GM12878 (cell line): ENCODE measurements around the gene APEX1. TPM values are rescaled to one million over a fixed set of nuclear protein-coding genes. Genes with fewer than 3 reads are reported as not detected.
A peak's percentile ranks its signal among the peaks of the same experiment; 100 is the strongest.

Experiments used
- BACH1 ChIP-seq: fragments of 450-650 bp; IDR thresholded peaks from 2 replicates; pipeline ENCODE4 v1.6.1; 2017; ENCODE audit warnings: mild to moderate bottlenecking, borderline replicate concordance
- CHD1 ChIP-seq: IDR thresholded peaks from 2 replicates; pipeline ENCODE4 v1.6.1; 2012; ENCODE audit warnings: low read depth, low read length, improper control_type of control experiment
- EGR1 ChIP-seq, 2 experiments: IDR thresholded peaks; 1 replicate in 1 of 2; 2 replicates in 1 of 2; pipeline ENCODE4 v1.6.1; 2011 to 2012; ENCODE audit warnings: low read depth in 2 of 2, low read length in 2 of 2, borderline replicate concordance in 1 of 2, mild to moderate bottlenecking in 1 of 2, moderate library complexity in 1 of 2
- FOXK2 ChIP-seq: fragments of 450-650 bp; IDR thresholded peaks from 2 replicates; pipeline ENCODE4 v1.6.1; 2017; ENCODE audit warnings: mild to moderate bottlenecking, moderate library complexity
- HDAC2 ChIP-seq: fragments of 200-600 bp; sonication (generic); IDR thresholded peaks from 2 replicates; pipeline ENCODE4 v1.6.1; 2017
- IKZF1 ChIP-seq: fragments of 450-650 bp; conservative IDR thresholded peaks from 2 replicates; pipeline ENCODE4 v1.6.1; 2017; ENCODE audit warnings: antibody characterized with exemption, mild to moderate bottlenecking
- JUND ChIP-seq: IDR thresholded peaks from 2 replicates; pipeline ENCODE4 v1.6.1; 2012; ENCODE audit warnings: low read depth, mild to moderate bottlenecking, low read length, improper control_type of control experiment, moderate library complexity
- KLF5 ChIP-seq: fragments of 450-650 bp; IDR thresholded peaks from 2 replicates; pipeline ENCODE4 v1.6.1; 2014; ENCODE audit warnings: mild to moderate bottlenecking; ENCODE audit not compliant: partially characterized antibody
- SIN3A ChIP-seq: IDR thresholded peaks from 2 replicates; pipeline ENCODE4 v1.6.1; 2012; ENCODE audit warnings: low read depth, low read length, improper control_type of control experiment
- SREBF1 ChIP-seq: IDR thresholded peaks from 2 replicates; pipeline ENCODE4 v1.6.1; 2012; ENCODE audit warnings: mild to moderate bottlenecking, low read length
- TCF3 ChIP-seq: IDR thresholded peaks from 2 replicates; pipeline ENCODE4 v1.6.1; 2012; ENCODE audit warnings: low read depth, mild to moderate bottlenecking, low read length, borderline replicate concordance; ENCODE audit not compliant: insufficient read depth
- ZNF24 ChIP-seq: fragments of 450-650 bp; IDR thresholded peaks from 2 replicates; pipeline ENCODE4 v1.6.1; 2017; ENCODE audit warnings: antibody characterized with exemption, mild to moderate bottlenecking
- ZSCAN29 ChIP-seq: fragments of 450-650 bp; IDR thresholded peaks from 2 replicates; pipeline ENCODE4 v1.6.1; 2017; ENCODE audit warnings: mild to moderate bottlenecking, moderate library complexity
- ZZZ3 ChIP-seq: IDR thresholded peaks from 2 replicates; pipeline ENCODE4 v1.6.1; 2011; ENCODE audit warnings: low read depth; ENCODE audit not compliant: control insufficient read depth, insufficient read length
- polyA plus RNA-seq, 11 experiments: library from polyadenylated mRNA; depleted of rRNA in 4 of 11; unstranded in 6 of 11; stranded (reverse) in 5 of 11; fragments of >200 nt; fragmentation: Nextera tagmentation in 4 of 11; fragmentation: Illumina TruSeq in 1 of 11; extraction: Ambion mirVana in 4 of 11; extraction: Trizol in 1 of 11; gene quantifications; 1 replicate in 1 of 11; 2 replicates in 10 of 11; pipeline versions ENCODE4 v1.2.1 to v1.2.3, GENCODE V29; 2011 to 2016; ENCODE audit warnings: inconsistent platforms in 2 of 11, missing spikeins in 2 of 11, low read depth in 1 of 11
- total RNA-seq, 4 experiments: library from RNA; depleted of rRNA in 3 of 4; stranded (reverse); fragments of >200 nt in 3 of 4; fragmentation: Illumina TruSeq in 1 of 4; extraction: Trizol in 1 of 4; gene quantifications; 2 replicates each; pipeline versions ENCODE4 v1.2.1 to v1.2.3, GENCODE V29; 2013 to 2021
- TF ChIP-seq, protein P1 (sequence below): fragments of 450-650 bp; formaldehyde crosslinking; IDR thresholded peaks from 2 replicates; pipeline ENCODE4 v1.5.0; 2022; ENCODE audit warnings: mild to moderate bottlenecking, missing genetic modification characterization
- TF ChIP-seq, protein P2 (sequence below): IDR thresholded peaks from 2 replicates; pipeline ENCODE4 v1.6.1; 2011; ENCODE audit warnings: low read depth, low read length, improper control_type of control experiment, borderline replicate concordance
- TF ChIP-seq, protein P3 (sequence below): IDR thresholded peaks from 2 replicates; pipeline ENCODE4 v1.6.1; 2011; ENCODE audit warnings: mild to moderate bottlenecking, low read depth, low read length, moderate library complexity; ENCODE audit not compliant: insufficient replicate concordance
- TF ChIP-seq, protein P4 (sequence below): fragments of 450-650 bp; IDR thresholded peaks from 2 replicates; pipeline ENCODE4 v1.6.1; 2016; ENCODE audit warnings: mild to moderate bottlenecking
- TF ChIP-seq, protein P5 (sequence below): IDR thresholded peaks from 2 replicates; pipeline ENCODE4 v1.6.1; 2012; ENCODE audit warnings: mild to moderate bottlenecking, low read depth, low read length

APEX1 gene
- total and polyA plus RNA-seq, 10 of the 15 experiments (the other 5 are each of a cell fraction or from before 2014, with no cell fraction given): 115 to 407 (median 300) TPM

DNA sequence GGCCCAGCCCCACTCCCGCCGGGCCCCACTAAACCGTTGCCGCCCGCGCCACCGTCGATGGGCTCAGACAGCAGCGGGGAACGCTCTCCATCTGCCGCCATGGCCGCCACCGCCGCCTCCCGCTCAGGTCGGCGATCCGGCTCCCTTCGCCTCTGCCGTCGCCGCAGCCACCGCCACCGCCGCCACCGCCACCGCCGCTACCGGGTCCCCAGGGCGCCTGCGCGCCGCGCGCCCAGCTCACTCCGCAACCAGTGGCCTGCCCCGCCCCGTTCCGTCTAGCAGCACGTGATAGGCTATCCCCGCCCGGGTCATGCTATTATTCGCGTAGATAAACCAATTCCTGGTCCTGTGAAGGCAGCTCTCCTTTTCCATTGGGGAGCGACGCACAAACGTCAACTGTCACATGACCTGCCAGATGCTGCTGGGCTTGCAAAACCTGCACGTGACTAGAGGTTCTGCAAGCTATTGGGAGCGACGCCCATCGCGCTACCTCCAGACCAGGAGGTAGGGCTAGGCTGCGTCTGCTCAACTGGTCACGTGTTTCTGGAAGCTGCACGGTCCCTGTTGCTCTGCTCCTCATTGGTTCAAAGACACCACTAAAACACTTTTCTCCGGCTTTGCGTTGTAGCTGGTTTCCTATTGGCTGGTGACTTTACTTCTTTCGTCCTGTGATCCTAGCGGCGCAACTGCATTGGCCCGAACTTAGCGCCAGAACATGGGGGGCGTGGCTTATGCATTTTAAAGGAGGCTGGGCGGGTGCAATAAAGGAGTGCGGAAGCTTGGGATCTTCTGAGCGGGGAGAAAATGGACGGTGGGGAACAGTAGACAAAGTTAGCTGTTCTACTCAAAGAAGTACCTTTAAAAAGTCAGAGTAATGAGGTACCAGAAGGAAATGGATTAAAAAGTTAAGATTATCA lies 6.5 kb downstream of the APEX1 start, which contains the start of gene PIP4P1 (continued):
- TF ChIP-seq, protein P1, sequence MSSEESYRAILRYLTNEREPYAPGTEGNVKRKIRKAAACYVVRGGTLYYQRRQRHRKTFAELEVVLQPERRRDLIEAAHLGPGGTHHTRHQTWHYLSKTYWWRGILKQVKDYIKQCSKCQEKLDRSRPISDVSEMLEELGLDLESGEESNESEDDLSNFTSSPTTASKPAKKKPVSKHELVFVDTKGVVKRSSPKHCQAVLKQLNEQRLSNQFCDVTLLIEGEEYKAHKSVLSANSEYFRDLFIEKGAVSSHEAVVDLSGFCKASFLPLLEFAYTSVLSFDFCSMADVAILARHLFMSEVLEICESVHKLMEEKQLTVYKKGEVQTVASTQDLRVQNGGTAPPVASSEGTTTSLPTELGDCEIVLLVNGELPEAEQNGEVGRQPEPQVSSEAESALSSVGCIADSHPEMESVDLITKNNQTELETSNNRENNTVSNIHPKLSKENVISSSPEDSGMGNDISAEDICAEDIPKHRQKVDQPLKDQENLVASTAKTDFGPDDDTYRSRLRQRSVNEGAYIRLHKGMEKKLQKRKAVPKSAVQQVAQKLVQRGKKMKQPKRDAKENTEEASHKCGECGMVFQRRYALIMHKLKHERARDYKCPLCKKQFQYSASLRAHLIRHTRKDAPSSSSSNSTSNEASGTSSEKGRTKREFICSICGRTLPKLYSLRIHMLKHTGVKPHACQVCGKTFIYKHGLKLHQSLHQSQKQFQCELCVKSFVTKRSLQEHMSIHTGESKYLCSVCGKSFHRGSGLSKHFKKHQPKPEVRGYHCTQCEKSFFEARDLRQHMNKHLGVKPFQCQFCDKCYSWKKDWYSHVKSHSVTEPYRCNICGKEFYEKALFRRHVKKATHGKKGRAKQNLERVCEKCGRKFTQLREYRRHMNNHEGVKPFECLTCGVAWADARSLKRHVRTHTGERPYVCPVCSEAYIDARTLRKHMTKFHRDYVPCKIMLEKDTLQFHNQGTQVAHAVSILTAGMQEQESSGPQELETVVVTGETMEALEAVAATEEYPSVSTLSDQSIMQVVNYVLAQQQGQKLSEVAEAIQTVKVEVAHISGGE (CRISPR knock-in tag): peak; percentile 46
- 0 out of 2 replicates have a peak, but pooled peaks have one; percentile 11 for TF ChIP-seq ZNF24
- TF ChIP-seq, protein P2, sequence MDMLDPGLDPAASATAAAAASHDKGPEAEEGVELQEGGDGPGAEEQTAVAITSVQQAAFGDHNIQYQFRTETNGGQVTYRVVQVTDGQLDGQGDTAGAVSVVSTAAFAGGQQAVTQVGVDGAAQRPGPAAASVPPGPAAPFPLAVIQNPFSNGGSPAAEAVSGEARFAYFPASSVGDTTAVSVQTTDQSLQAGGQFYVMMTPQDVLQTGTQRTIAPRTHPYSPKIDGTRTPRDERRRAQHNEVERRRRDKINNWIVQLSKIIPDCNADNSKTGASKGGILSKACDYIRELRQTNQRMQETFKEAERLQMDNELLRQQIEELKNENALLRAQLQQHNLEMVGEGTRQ: peak; percentile 100
- TF ChIP-seq CHD1: no peak
- TF ChIP-seq TCF3: no peak
- no peak for TF ChIP-seq JUND
- peak; percentile 63 for TF ChIP-seq KLF5
- peak; percentile 35; the same call in 1 of the 2 replicates for TF ChIP-seq SREBF1
- TF ChIP-seq, protein P3, sequence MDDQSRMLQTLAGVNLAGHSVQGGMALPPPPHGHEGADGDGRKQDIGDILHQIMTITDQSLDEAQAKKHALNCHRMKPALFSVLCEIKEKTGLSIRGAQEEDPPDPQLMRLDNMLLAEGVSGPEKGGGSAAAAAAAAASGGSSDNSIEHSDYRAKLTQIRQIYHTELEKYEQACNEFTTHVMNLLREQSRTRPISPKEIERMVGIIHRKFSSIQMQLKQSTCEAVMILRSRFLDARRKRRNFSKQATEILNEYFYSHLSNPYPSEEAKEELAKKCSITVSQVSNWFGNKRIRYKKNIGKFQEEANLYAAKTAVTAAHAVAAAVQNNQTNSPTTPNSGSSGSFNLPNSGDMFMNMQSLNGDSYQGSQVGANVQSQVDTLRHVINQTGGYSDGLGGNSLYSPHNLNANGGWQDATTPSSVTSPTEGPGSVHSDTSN: peak; percentile 28
- peak; percentile 88 for TF ChIP-seq IKZF1
- TF ChIP-seq, protein P4, sequence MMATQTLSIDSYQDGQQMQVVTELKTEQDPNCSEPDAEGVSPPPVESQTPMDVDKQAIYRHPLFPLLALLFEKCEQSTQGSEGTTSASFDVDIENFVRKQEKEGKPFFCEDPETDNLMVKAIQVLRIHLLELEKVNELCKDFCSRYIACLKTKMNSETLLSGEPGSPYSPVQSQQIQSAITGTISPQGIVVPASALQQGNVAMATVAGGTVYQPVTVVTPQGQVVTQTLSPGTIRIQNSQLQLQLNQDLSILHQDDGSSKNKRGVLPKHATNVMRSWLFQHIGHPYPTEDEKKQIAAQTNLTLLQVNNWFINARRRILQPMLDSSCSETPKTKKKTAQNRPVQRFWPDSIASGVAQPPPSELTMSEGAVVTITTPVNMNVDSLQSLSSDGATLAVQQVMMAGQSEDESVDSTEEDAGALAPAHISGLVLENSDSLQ: peak; percentile 88
- no peak for TF ChIP-seq HDAC2
- peak; percentile 40; the same call in 1 of the 2 replicates for TF ChIP-seq SIN3A
- TF ChIP-seq, protein P5, sequence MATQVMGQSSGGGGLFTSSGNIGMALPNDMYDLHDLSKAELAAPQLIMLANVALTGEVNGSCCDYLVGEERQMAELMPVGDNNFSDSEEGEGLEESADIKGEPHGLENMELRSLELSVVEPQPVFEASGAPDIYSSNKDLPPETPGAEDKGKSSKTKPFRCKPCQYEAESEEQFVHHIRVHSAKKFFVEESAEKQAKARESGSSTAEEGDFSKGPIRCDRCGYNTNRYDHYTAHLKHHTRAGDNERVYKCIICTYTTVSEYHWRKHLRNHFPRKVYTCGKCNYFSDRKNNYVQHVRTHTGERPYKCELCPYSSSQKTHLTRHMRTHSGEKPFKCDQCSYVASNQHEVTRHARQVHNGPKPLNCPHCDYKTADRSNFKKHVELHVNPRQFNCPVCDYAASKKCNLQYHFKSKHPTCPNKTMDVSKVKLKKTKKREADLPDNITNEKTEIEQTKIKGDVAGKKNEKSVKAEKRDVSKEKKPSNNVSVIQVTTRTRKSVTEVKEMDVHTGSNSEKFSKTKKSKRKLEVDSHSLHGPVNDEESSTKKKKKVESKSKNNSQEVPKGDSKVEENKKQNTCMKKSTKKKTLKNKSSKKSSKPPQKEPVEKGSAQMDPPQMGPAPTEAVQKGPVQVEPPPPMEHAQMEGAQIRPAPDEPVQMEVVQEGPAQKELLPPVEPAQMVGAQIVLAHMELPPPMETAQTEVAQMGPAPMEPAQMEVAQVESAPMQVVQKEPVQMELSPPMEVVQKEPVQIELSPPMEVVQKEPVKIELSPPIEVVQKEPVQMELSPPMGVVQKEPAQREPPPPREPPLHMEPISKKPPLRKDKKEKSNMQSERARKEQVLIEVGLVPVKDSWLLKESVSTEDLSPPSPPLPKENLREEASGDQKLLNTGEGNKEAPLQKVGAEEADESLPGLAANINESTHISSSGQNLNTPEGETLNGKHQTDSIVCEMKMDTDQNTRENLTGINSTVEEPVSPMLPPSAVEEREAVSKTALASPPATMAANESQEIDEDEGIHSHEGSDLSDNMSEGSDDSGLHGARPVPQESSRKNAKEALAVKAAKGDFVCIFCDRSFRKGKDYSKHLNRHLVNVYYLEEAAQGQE: no peak
- peak; percentile 85 for TF ChIP-seq FOXK2
- peak; percentile 54 for TF ChIP-seq BACH1
- peak; percentile 30; the same call in 1 of the 2 replicates for TF ChIP-seq ZSCAN29
- TF ChIP-seq ZZZ3: no peak
- no peak for TF ChIP-seq EGR1 (IDR thresholded peaks at IDR 0.05; ENCODE audit: borderline replicate concordance in 1 of 2, low read depth in 2 of 2, low read length in 2 of 2)
